Vagina (tissue), 2 donors: ENCODE results near the gene LCMT2. TPM values are rescaled to one million over a fixed set of nuclear protein-coding genes. Genes with fewer than 3 reads are reported as not detected.

Source experiments
- DNase-seq, 2 donors: peaks; one replicate each; pipeline ENCODE4 v3.0.0-alpha.2; 2017; ENCODE audit errors: extremely low spot score in 2 of 2
- H3K27ac ChIP-seq: fragments of 200-600 bp; sonication (generic); one replicate; pipeline ENCODE4 v1.5.1; 2019
- H3K27me3 ChIP-seq: fragments of 200-600 bp; sonication (generic); one replicate; pipeline ENCODE4 v1.5.1; 2019
- H3K36me3 ChIP-seq, 2 donors: fragments of 200-600 bp; sonication (generic); one replicate each; pipeline ENCODE4 v1.5.1; 2017 to 2019
- H3K4me1 ChIP-seq: fragments of 200-600 bp; sonication (generic); one replicate; pipeline ENCODE4 v1.5.1; 2019
- H3K4me3 ChIP-seq, 2 donors: fragments of 200-600 bp; sonication (generic); 1 replicate in 1 of 2; 2 replicates in 1 of 2; pipeline ENCODE4 v1.5.1; 2016 to 2019
- H3K9me3 ChIP-seq: fragments of 200-600 bp; sonication (generic); one replicate; pipeline ENCODE4 v1.5.1; 2019
- CTCF ChIP-seq, 3 experiments: fragments of 450-650 bp in 2 of 3; fragments of 200-600 bp in 1 of 3; sonication (generic) in 1 of 3; IDR thresholded peaks; one replicate each; pipeline ENCODE4 v1.5.1; 2017 to 2019; ENCODE audit warnings: antibody characterized with exemption in 3 of 3, mild to moderate bottlenecking in 2 of 3, moderate library complexity in 2 of 3
- POLR2A ChIP-seq, 2 donors: fragments of 450-650 bp; IDR thresholded peaks; one replicate each; pipeline ENCODE4 v1.6.1; 2017; ENCODE audit warnings: antibody characterized with exemption in 2 of 2, mild to moderate bottlenecking in 2 of 2, moderate library complexity in 2 of 2
- POLR2AphosphoS5 ChIP-seq, 2 donors: sonication (generic); formaldehyde crosslinking; IDR thresholded peaks; one replicate each; pipeline ENCODE4 v1.9.0; 2017; ENCODE audit warnings: antibody characterized with exemption in 2 of 2, mild to moderate bottlenecking in 2 of 2, low read depth in 1 of 2; ENCODE audit not compliant: insufficient read depth in 1 of 2
- intact Hi-C: fragments of 100-400 bp; cut with DNase I; formaldehyde crosslinking; loops from one replicate; pipeline ENCODE4 v1.15.1; 2023
- total RNA-seq: library from RNA; depleted of rRNA; stranded (reverse); fragments of >200 nt; gene quantifications from one replicate; pipeline ENCODE4 v1.2.3, GENCODE V29; 2016

LCMT2 gene
- total RNA-seq, 1 donor from 2014 or later: 5.4 TPM

- no peaks in the 10 kb centered on the region for H3K9me3 ChIP-seq
- no peaks in the 10 kb centered on the region for H3K27me3 ChIP-seq
- no peak for DNase-seq
- no peak for TF ChIP-seq POLR2A (IDR thresholded peaks at IDR 0.05)
- no peaks in the 10 kb centered on the region for H3K4me1 ChIP-seq
- no peak overlapping the region for H3K4me3 ChIP-seq
- no peaks in the 10 kb centered on the region for H3K36me3 ChIP-seq
- H3K27ac ChIP-seq: no peak overlapping the region
- intact Hi-C loops: no loop called here
Observed at GRCh38 chr15:43317566-43318184, 12.7 kb downstream of the LCMT2 start.

- Histone ChIP-seq H3K27me3 (no peaks in the 10 kb centered on the region), H3K4me1 (no peaks in the 10 kb centered on the region), H3K36me3 (no peaks in the 10 kb centered on the region), H3K27ac (no peak overlapping the region), H3K4me3 (no peak overlapping the region), H3K9me3 (no peaks in the 10 kb centered on the region)
- TF ChIP-seq POLR2AphosphoS5 (IDR thresholded peaks at IDR 0.05; ENCODE audit: insufficient read depth in 1 of 2, low read depth in 1 of 2): no peak
- TF ChIP-seq POLR2A (IDR thresholded peaks at IDR 0.05): no peak
- TF ChIP-seq CTCF (IDR thresholded peaks at IDR 0.05): no peak
- intact Hi-C loops: no loop called here
- DNase-seq: no peak
Observed at GRCh38 chr15:43316971-43317346, 13.4 kb downstream of the LCMT2 start.

- DNase-seq: no peak
- Histone ChIP-seq H3K27ac (peak overlapping the region; percentile 27), H3K4me3 (no peak overlapping the region), H3K36me3 (no peaks in the 10 kb centered on the region), H3K27me3 (no peaks in the 10 kb centered on the region), H3K9me3 (no peaks in the 10 kb centered on the region), H3K4me1 (no peaks in the 10 kb centered on the region)
- TF ChIP-seq POLR2A (IDR thresholded peaks at IDR 0.05): no peak
- no peak for TF ChIP-seq POLR2AphosphoS5 (IDR thresholded peaks at IDR 0.05; ENCODE audit: insufficient read depth in 1 of 2, low read depth in 1 of 2)
- no peak for TF ChIP-seq CTCF (IDR thresholded peaks at IDR 0.05)
- intact Hi-C loops: no loop called here
Observed at GRCh38 chr15:43316016-43316970, 14.1 kb downstream of the LCMT2 start.

GRCh38 chr15:43314171-43314570, 16.2 kb downstream of the LCMT2 start:
- intact Hi-C loops: no loop called here
- H3K4me3 ChIP-seq: no peak overlapping the region
- no peaks in the 10 kb centered on the region for H3K27me3 ChIP-seq
- TF ChIP-seq POLR2AphosphoS5 (IDR thresholded peaks at IDR 0.05; ENCODE audit: insufficient read depth in 1 of 2, low read depth in 1 of 2) (no peak), POLR2A (IDR thresholded peaks at IDR 0.05) (no peak), CTCF (IDR thresholded peaks at IDR 0.05) (no peak)
- no peaks in the 10 kb centered on the region for H3K4me1 ChIP-seq
- H3K36me3 ChIP-seq: no peaks in the 10 kb centered on the region
- H3K27ac ChIP-seq: no peak overlapping the region
- no peaks in the 10 kb centered on the region for H3K9me3 ChIP-seq
- DNase-seq: no peak

- no peak overlapping the region for H3K27ac ChIP-seq
- no peaks in the 10 kb centered on the region for H3K27me3 ChIP-seq
- H3K4me3 ChIP-seq: no peak overlapping the region
- no peak for TF ChIP-seq POLR2AphosphoS5 (IDR thresholded peaks at IDR 0.05; ENCODE audit: insufficient read depth in 1 of 2, low read depth in 1 of 2)
- TF ChIP-seq POLR2A (IDR thresholded peaks at IDR 0.05): no peak
- TF ChIP-seq CTCF (IDR thresholded peaks at IDR 0.05): no peak
- no peaks in the 10 kb centered on the region for H3K4me1 ChIP-seq
- no peak for DNase-seq
- H3K36me3 ChIP-seq: no peaks in the 10 kb centered on the region
- intact Hi-C loops: no loop called here
- no peaks in the 10 kb centered on the region for H3K9me3 ChIP-seq
Observed at GRCh38 chr15:43312378-43312777, 18.0 kb downstream of the LCMT2 start.
